GM18858 (cell line): Measurements from ENCODE around the gene SUDS3.

Experiments used
- ATAC-seq: cut with Tn5 transposase; IDR thresholded peaks from one replicate; pipeline ENCODE4 v1.9.1; 2021; ENCODE audit not compliant: unreplicated experiment

SUDS3 gene

DNA sequence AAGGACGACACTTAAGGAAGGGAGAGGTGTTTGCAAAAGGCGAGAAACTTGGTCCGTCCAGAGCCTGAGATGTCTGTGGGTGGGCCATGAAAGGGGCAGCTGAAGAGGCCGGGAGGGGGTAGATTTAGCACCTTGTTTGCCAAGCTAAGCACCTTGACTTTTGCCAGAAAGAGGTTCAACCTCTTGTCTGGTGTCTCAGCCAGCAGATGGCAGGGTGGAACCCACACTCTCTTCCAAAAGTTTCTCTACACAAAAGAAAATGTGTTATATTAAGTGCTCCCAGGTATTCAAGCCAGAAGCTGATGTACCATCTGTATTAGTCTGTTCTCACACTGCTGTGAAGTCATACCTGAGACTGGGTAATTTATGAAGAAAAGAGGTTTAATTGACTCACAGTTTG, 69.9 kb downstream of the SUDS3 start:
- no peak for ATAC-seq

DNA sequence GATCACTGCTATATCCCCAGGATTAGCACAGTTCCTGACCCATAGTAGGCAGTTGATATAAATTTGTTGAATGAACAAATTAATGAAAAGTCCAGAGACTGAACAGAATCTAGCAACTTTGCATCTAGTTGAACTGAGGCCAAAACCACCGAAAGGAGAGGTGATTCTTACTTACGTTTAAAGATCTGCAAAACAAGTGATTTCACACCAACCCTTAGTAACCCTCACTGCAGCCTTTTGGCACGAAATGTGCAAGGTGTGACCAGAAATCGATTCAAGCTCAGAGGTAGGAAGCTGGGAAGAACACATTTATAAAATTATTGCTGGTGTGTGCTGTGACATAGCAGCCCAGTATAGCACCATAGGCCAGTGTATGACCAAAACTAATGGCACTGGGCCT, 70.8 kb downstream of the SUDS3 start:
- no peak for ATAC-seq

DNA sequence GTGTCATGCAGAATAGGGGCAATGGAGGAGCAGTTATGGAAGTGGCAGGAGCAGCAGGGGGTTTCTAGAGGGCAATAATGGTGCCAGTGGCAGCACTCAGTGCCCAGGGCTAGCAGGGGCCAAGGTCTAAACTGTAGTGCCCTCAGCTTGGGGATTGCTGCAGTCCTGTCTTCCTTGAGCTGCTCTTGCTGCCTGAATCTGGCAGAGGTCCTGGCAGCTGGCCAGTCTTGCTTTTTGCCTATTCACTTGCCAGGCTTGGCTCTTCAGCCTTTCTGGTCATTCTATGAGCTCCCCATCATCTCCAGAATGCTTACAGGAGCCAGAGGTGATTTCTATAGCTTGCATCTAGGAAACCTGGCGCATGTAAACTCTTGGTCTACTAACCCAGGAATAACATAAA, 72.0 kb downstream of the SUDS3 start:
- no peak for ATAC-seq

DNA sequence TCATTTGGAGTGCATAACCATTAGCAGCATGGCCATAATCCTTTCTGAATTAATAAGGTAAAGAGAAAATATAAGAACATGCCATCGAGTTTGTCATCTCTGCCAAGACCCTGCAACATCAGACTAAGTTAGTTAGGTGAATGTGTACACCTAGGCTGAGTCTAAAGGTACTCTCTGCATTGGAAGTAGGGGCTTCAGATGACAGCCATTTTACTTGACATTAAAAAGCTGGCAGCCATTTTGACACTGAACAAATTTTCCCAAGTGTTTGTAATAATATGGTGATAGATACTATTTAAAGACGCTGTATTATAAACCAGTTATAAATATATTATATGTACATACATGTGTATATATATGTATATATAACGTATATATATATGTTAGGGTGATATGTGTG, 79.0 kb downstream of the SUDS3 start:
- ATAC-seq: no peak

DNA sequence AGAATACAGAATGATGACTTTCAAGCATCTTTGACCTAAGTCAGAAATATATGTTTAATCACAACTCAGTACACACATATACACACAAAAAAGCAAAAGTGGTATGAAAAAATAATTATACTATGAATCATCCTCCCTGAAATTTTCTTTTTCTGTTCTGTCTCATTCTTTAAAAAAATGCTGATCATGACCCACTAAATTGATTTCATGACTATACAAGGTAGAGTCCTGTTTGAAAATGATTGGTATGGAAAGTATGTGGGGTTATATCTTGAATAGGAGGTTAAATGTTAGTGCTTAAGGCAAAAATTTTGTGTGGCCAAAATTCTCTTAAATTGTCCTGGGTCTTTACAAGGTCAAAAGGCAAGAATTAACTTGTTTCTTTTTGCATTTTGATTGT, 80.4 kb downstream of the SUDS3 start:
- ATAC-seq: no peak

DNA sequence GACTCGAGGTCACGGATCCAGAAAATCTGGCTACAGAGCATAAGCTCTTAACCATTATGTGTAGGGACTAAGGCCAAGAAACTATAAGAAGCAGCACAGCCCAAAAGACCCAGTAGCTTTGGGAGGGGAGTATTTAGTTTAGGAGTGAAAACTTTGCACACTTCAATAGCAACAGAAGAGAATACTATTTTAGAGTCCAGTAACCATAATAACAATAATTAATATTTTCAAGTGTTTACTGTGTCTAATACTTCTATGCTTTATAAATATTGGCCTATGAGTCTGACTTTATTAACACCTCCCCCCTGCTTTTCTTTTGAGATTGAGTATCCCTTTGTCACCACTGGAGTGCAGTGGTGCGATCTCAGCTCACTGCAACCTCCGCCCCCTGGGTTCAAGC, 82.8 kb downstream of the SUDS3 start:
- no peak for ATAC-seq

DNA sequence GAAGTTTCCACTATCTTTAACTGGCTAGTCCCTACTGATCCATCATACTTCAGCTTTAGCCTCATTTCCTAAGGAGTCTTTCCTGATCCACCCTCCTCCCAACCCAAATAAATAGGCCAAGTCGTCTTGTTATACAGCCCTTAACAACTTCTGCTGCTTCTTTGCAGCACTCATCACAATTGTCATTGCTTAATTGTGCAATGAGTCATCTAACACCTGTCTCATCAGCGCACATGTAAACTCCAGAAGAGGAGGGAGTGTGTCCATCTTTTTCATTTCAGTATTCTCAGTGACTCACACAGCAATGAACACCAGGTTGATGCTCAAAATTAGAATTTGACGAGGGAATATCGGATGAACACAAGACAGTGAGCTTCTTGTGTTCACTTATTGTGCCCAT, 87.3 kb downstream of the SUDS3 start:
- ATAC-seq: no peak

DNA sequence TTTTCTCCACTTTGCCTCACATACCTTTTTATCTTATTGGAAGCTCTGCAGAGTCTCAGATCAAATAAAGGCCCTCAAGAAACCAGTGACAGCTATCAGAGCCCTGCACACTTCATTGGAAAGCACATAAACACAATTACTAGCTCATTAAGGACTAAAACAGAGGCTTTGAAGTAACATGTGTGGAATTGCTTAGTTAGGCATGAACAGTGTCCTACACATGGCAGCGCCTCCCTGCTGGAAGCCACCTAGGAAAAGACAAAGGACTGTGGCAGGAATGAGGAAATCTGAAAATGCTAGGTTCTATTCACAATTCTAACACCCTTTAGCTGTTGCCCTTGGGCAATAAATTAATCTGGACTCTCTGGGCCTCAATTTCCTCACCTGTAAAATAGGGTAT, 89.4 kb downstream of the SUDS3 start:
- ATAC-seq: no peak
